Tongue (tissue), 2 donors: ENCODE results near the gene TRIM45. TPM values are rescaled to one million over a fixed set of nuclear protein-coding genes. Genes with fewer than 3 reads are reported as not detected.

Experiments
- small RNA-seq: library from RNA; depleted of rRNA; stranded (forward); fragments of <200 nt; gene quantifications from one replicate; pipeline ENCODE3, GENCODE V24; 2014; ENCODE audit warnings: low replicate concordance
- total RNA-seq: library from RNA; depleted of rRNA; stranded (reverse); fragments of >200 nt; gene quantifications from one replicate; pipeline ENCODE4 v1.2.3, GENCODE V29; 2014

Gene TRIM45
- total RNA-seq, 1 donor from 2014 or later = 11.6 TPM

Small RNA genes lying within 50 kb of the gene (small RNA-seq; reads per million reads assigned to genes)
- gene MIR942 = 2.3 reads per million, percentile 90 among the genes with 10 or more reads in this experiment

Other genes with a start within 250 kb of the TRIM45 start
- 112 TPM for gene PTGFRN, start 211.8 kb downstream of the TRIM45 start, total RNA-seq
- 3.0 TPM for gene CD101, start 120.0 kb downstream of the TRIM45 start, total RNA-seq
- 12.3 TPM for gene TTF2, start 61.4 kb downstream of the TRIM45 start, total RNA-seq
- 3.8 TPM for gene VTCN1, start 89.2 kb upstream of the TRIM45 start, total RNA-seq
- gene MAN1A2, start 245.7 kb upstream of the TRIM45 start, total RNA-seq = 46.0 TPM